Keratinocyte (primary cell): ENCODE measurements around the gene NASP. TPM values are rescaled to one million over a fixed set of nuclear protein-coding genes. Genes with fewer than 3 reads are reported as not detected.

Experiments
- DNase-seq: peaks from one replicate; pipeline ENCODE4 v3.0.0-alpha.2; 2011; ENCODE audit warnings: low read depth, missing footprints, low spot score
- FAIRE-seq: peaks from 2 replicates; lab custom pipeline; 2011; peaks lifted over from hg19 to GRCh38; lab: Jason Lieb, UNC
- H2AFZ ChIP-seq: 2 replicates; pipeline ENCODE4 v1.6.0; 2012; ENCODE audit warnings: low read length, control low read depth, inconsistent platforms; ENCODE audit not compliant: control insufficient read depth
- H3K27ac ChIP-seq: 2 replicates; pipeline ENCODE4 v1.5.1; 2011; ENCODE audit warnings: low read length; ENCODE audit not compliant: control insufficient read depth, insufficient read depth
- H3K27me3 ChIP-seq: 3 replicates; pipeline ENCODE4 v1.6.0; 2011; ENCODE audit warnings: low read length; ENCODE audit not compliant: control insufficient read depth, insufficient read depth; ENCODE audit errors: extremely low read depth
- H3K36me3 ChIP-seq, 2 experiments: 2 replicates in 1 of 2; 3 replicates in 1 of 2; pipeline ENCODE4 v1.5.1; 2011; ENCODE audit warnings: low read length in 2 of 2, mild to moderate bottlenecking in 1 of 2; ENCODE audit not compliant: control insufficient read depth in 2 of 2, insufficient read depth in 2 of 2; ENCODE audit errors: extremely low read depth in 1 of 2
- H3K4me1 ChIP-seq: 3 replicates; pipeline ENCODE4 v1.5.1; 2011; ENCODE audit warnings: low read length; ENCODE audit not compliant: control insufficient read depth, insufficient read depth; ENCODE audit errors: extremely low read depth
- H3K4me2 ChIP-seq: 3 replicates; pipeline ENCODE4 v1.6.0; 2011; ENCODE audit warnings: low read depth, low read length; ENCODE audit not compliant: control insufficient read depth, insufficient read depth; ENCODE audit errors: extremely low read depth
- H3K4me3 ChIP-seq, 3 experiments: fragments of 200-600 bp in 1 of 3; sonication (generic) in 1 of 3; 2 replicates in 2 of 3; 3 replicates in 1 of 3; pipeline ENCODE4 v1.5.1; 2011 to 2016; ENCODE audit warnings: low read length in 3 of 3, mild to moderate bottlenecking in 3 of 3, control low read depth in 2 of 3, inconsistent platforms in 1 of 3, low read depth in 1 of 3, mixed read lengths in 1 of 3, mixed run types in 1 of 3, moderate library complexity in 1 of 3; ENCODE audit not compliant: control insufficient read depth in 2 of 3, insufficient read depth in 2 of 3; ENCODE audit errors: extremely low read depth in 1 of 3
- H3K79me2 ChIP-seq: 2 replicates; pipeline ENCODE4 v1.6.0; 2012; ENCODE audit warnings: low read length; ENCODE audit not compliant: control insufficient read depth, insufficient read depth
- H3K9ac ChIP-seq: 3 replicates; pipeline ENCODE4 v1.6.0; 2011; ENCODE audit warnings: low read length; ENCODE audit not compliant: control insufficient read depth, insufficient read depth; ENCODE audit errors: extremely low read depth
- H3K9me1 ChIP-seq: 3 replicates; pipeline ENCODE4 v1.6.0; 2011; ENCODE audit warnings: low read length; ENCODE audit not compliant: control insufficient read depth, insufficient read depth; ENCODE audit errors: extremely low read depth
- H3K9me3 ChIP-seq: 2 replicates; pipeline ENCODE4 v1.5.1; 2012; ENCODE audit warnings: low read depth, low read length; ENCODE audit not compliant: control insufficient read depth
- H4K20me1 ChIP-seq: 3 replicates; pipeline ENCODE4 v1.6.0; 2011; ENCODE audit warnings: low read length; ENCODE audit not compliant: control insufficient read depth, insufficient read depth; ENCODE audit errors: extremely low read depth
- EZH2 ChIP-seq: IDR thresholded peaks from one replicate; pipeline ENCODE4 v1.6.1; 2012; ENCODE audit warnings: inconsistent platforms, mild to moderate bottlenecking, low read length, moderate library complexity
- dilution Hi-C: fragments of 300-500 bp; cut with MboI; formaldehyde crosslinking; loops from one replicate; pipeline ENCODE4 v1.7.0; 2020; ENCODE audit warnings: low sequenced_read_pairs; ENCODE audit not compliant: extremely low pct_ligation_motif_present
- polyA plus RNA-seq, 5 experiments: library from polyadenylated mRNA; depleted of rRNA in 3 of 5; stranded (reverse) in 3 of 5; stranded (forward) in 1 of 5; unstranded in 1 of 5; fragments of >200 nt; gene quantifications; 1 replicate in 1 of 5; 2 replicates in 3 of 5; 3 replicates in 1 of 5; pipeline versions ENCODE4 v1.2.1 to v1.2.3, GENCODE V29; 2011 to 2012; ENCODE audit warnings: missing spikeins in 2 of 5, low read depth in 1 of 5, low replicate concordance in 1 of 5
- TF ChIP-seq, protein P1 (sequence below), 3 experiments: IDR thresholded peaks in 1 of 3; conservative IDR thresholded peaks in 1 of 3; optimal IDR thresholded peaks in 1 of 3; 2 replicates in 2 of 3; 3 replicates in 1 of 3; pipeline versions ENCODE3 to v1.5.1; 2011; ENCODE audit warnings: low read length in 3 of 3, mild to moderate bottlenecking in 3 of 3, moderate library complexity in 2 of 3, control low read depth in 1 of 3, inconsistent platforms in 1 of 3; ENCODE audit not compliant: insufficient read depth in 2 of 3; ENCODE audit errors: extremely low read depth in 1 of 3

The NASP gene
- polyA plus RNA-seq, 1 donor (not counting 4 experiments of a cell fraction or from before 2014, with no cell fraction given), result 61.7 TPM

DNA sequence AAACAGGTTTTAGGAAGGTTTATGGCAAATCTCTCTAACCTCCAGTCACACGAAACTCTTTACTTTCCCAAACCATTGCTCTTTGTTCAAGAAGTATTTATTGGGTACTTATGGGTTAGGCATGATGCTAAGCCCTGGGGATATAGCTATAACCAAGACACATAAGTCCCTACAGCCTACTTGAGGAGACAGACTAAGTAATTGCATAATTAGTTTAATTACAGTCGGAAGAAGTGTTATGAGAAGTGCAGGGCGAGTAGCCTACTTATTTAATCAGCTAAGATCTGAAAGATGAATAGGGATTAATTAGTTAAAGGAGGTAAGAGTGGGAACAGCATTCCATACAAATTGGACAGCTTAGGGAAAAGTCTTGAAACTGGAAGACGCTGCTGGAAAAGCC, 13.2 kb upstream of the NASP start:
- Histone ChIP-seq H3K36me3 (peaks cover 24 to 39% of the 10 kb centered on the region in 2 experiments), H3K9ac (no peak overlapping the region)
- no peak for FAIRE-seq

DNA sequence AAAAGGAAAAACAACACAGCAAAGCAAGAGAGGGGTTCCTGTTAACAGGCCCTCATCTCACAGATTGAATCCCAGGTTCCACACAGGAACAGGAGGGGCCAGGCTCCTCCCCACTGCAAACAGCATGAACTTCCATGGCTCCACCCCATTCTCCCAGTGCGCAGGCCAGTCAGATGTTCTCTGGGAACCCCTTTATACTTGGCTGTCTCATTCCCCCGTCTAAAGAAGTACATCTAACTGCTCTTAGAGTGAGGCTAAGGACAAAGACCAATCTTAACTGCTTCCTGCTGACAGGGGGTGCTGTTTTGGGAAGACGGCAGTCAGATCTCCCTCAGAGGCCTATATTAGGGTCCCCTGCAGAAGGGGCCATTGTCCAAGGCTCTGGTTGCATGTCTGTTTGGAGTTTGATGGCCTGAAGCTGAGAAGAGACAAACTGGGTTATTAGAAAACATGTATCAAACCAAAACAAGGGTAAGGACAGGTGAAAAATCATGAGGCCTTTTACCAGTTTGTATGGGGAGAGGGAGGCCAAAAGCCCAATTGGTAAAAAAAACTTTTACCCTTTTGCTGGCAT, 10.5 kb upstream of the NASP start:
- dilution Hi-C loops, result no loop called here
- no peak overlapping the region for H2AFZ ChIP-seq
- no peaks in the 10 kb centered on the region for H3K27me3 ChIP-seq
- no peaks in the 10 kb centered on the region for H3K9me3 ChIP-seq
- no peaks in the 10 kb centered on the region for H3K4me1 ChIP-seq
- H3K9me1 ChIP-seq, result no peaks in the 10 kb centered on the region
- no peak overlapping the region for H3K27ac ChIP-seq
- FAIRE-seq (no peak), DNase-seq (no peak)
- H3K9ac ChIP-seq, result no peak overlapping the region
- no peak overlapping the region for H3K4me3 ChIP-seq
- no peaks in the 10 kb centered on the region for H3K79me2 ChIP-seq
- peaks cover 11 to 24% of the 10 kb centered on the region in 2 experiments for H3K36me3 ChIP-seq
- no peaks in the 10 kb centered on the region for H4K20me1 ChIP-seq
- TF ChIP-seq, protein P1, sequence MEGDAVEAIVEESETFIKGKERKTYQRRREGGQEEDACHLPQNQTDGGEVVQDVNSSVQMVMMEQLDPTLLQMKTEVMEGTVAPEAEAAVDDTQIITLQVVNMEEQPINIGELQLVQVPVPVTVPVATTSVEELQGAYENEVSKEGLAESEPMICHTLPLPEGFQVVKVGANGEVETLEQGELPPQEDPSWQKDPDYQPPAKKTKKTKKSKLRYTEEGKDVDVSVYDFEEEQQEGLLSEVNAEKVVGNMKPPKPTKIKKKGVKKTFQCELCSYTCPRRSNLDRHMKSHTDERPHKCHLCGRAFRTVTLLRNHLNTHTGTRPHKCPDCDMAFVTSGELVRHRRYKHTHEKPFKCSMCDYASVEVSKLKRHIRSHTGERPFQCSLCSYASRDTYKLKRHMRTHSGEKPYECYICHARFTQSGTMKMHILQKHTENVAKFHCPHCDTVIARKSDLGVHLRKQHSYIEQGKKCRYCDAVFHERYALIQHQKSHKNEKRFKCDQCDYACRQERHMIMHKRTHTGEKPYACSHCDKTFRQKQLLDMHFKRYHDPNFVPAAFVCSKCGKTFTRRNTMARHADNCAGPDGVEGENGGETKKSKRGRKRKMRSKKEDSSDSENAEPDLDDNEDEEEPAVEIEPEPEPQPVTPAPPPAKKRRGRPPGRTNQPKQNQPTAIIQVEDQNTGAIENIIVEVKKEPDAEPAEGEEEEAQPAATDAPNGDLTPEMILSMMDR (optimal IDR thresholded peaks at IDR 0.05 in 1 of 3, IDR thresholded peaks at IDR 0.05 in 1 of 3, conservative IDR thresholded peaks at IDR 0.05 in 1 of 3; ENCODE audit: extremely low read depth in 1 of 3, insufficient read depth in 2 of 3, low read length in 3 of 3), result no peak
- no peak for TF ChIP-seq EZH2
- H3K4me2 ChIP-seq, result no peak overlapping the region

More for the DNA sequence above, 13.2 kb upstream of the NASP start:
- Histone ChIP-seq H3K4me1 (no peaks in the 10 kb centered on the region), H3K27me3 (no peaks in the 10 kb centered on the region), H3K9me3 (no peaks in the 10 kb centered on the region), H3K4me3 (no peak overlapping the region), H4K20me1 (no peaks in the 10 kb centered on the region), H2AFZ (no peak overlapping the region), H3K27ac (no peak overlapping the region), H3K79me2 (no peaks in the 10 kb centered on the region), H3K9me1 (no peaks in the 10 kb centered on the region), H3K4me2 (no peak overlapping the region)
- dilution Hi-C loops, result no loop called here
- no peak for DNase-seq
- no peak for TF ChIP-seq EZH2
- TF ChIP-seq, protein P1 (optimal IDR thresholded peaks at IDR 0.05 in 1 of 3, IDR thresholded peaks at IDR 0.05 in 1 of 3, conservative IDR thresholded peaks at IDR 0.05 in 1 of 3; ENCODE audit: extremely low read depth in 1 of 3, insufficient read depth in 2 of 3, low read length in 3 of 3), result no peak
